ENCODE results near the gene MS4A4A.

MS4A4A gene

DNA sequence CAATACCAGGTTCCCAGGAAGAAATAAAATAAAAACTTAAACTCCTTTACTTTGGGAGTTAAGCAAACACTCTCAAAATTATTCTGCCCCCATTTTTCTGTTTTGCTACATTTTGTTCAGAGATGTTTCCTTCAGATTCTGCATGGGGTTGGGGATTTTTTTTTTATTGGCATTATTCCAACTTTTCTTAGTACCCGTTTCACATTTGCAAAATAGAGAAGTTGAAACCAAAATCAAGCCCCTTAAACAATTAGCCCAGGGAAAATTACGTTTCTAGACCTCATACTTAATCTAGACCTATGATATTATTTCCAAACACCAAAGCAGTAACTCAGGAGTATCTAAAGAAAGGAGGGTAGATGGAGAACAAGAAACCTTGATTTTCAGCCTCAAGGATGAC, 77.3 kb downstream of the MS4A4A start:
- no peak for DNase-seq

Data from NCI-H1092 (cell line).